HEK293 (cell line): Measurements from ENCODE around the gene ASF1B.

Source experiments
- CTCF ChIA-PET: fragments of 350-600 bp; formaldehyde crosslinking; extraction: SDS; loops from one replicate; lab custom pipeline; 2021; ENCODE audit warnings: antibody characterized with exemption; lab: Yijun Ruan, JAX
- POLR2A ChIA-PET: fragments of 300-600 bp; formaldehyde crosslinking; extraction: SDS; loops from one replicate; lab custom pipeline; 2020; ENCODE audit warnings: antibody characterized with exemption, inconsistent platforms; lab: Yijun Ruan, JAX
- H3K27ac ChIP-seq: fragments of 200-500 bp; sonication (Bioruptor generic); 2 replicates; pipeline ENCODE4 v1.5.1; 2014; ENCODE audit warnings: low read depth, low read length, control low read depth, inconsistent platforms; ENCODE audit errors: extremely low read depth
- H3K36me3 ChIP-seq, 2 experiments: fragments of 200-500 bp in 1 of 2; sonication (Bioruptor generic) in 1 of 2; 1 replicate in 1 of 2; 2 replicates in 1 of 2; pipeline ENCODE4 v1.5.1; 2014 to 2017; ENCODE audit warnings: inconsistent platforms in 2 of 2, low read length in 2 of 2; ENCODE audit not compliant: control insufficient read depth in 2 of 2, insufficient read depth in 1 of 2
- H3K4me1 ChIP-seq: fragments of 200-500 bp; sonication (Bioruptor generic); 2 replicates; pipeline ENCODE4 v1.5.1; 2014; ENCODE audit warnings: mild to moderate bottlenecking, low read length, inconsistent platforms; ENCODE audit not compliant: control insufficient read depth, insufficient read depth
- H3K4me3 ChIP-seq: 2 replicates; pipeline ENCODE4 v1.5.1; 2011; ENCODE audit warnings: low read depth, mild to moderate bottlenecking, control low read depth, low read length, moderate library complexity
- H3K9me3 ChIP-seq: fragments of 200-500 bp; sonication (Bioruptor generic); 2 replicates; pipeline ENCODE4 v1.5.1; 2014; ENCODE audit warnings: low read depth, low read length, inconsistent platforms; ENCODE audit not compliant: control insufficient read depth, insufficient read depth
- GLI4 ChIP-seq: fragments of 450-650 bp; formaldehyde crosslinking; IDR thresholded peaks from 2 replicates; pipeline ENCODE4 v1.5.1; 2016; ENCODE audit warnings: missing biosample characterization, missing genetic modification characterization
- IKZF3 ChIP-seq: fragments of 450-650 bp; IDR thresholded peaks from 2 replicates; pipeline ENCODE4 v1.5.0; 2018; ENCODE audit warnings: missing biosample characterization, mild to moderate bottlenecking, missing genetic modification characterization, moderate library complexity
- PRDM1 ChIP-seq: fragments of 450-650 bp; formaldehyde crosslinking; IDR thresholded peaks from 2 replicates; pipeline ENCODE4; 2016; ENCODE audit warnings: missing biosample characterization, missing genetic modification characterization
- ZFHX2 ChIP-seq: fragments of 450-650 bp; formaldehyde crosslinking; conservative IDR thresholded peaks from 2 replicates; pipeline ENCODE4 v1.5.1; 2016; ENCODE audit warnings: missing biosample characterization, missing genetic modification characterization
- ZNF2 ChIP-seq: fragments of 450-650 bp; formaldehyde crosslinking; IDR thresholded peaks from 2 replicates; pipeline ENCODE4 v1.5.1; 2016; ENCODE audit warnings: missing biosample characterization, missing genetic modification characterization
- ZNF324 ChIP-seq: fragments of 450-650 bp; formaldehyde crosslinking; IDR thresholded peaks from 2 replicates; pipeline ENCODE4 v1.5.1; 2016; ENCODE audit warnings: missing biosample characterization, missing genetic modification characterization
- ZNF366 ChIP-seq: fragments of 450-650 bp; formaldehyde crosslinking; conservative IDR thresholded peaks from 2 replicates; pipeline ENCODE4 v1.5.1; 2016; ENCODE audit warnings: missing biosample characterization, missing genetic modification characterization
- ZNF510 ChIP-seq: fragments of 450-650 bp; formaldehyde crosslinking; IDR thresholded peaks from 2 replicates; pipeline ENCODE4 v1.5.1; 2018; ENCODE audit warnings: mild to moderate bottlenecking, missing genetic modification characterization, missing biosample characterization; ENCODE audit not compliant: insufficient replicate concordance
- ZNF626 ChIP-seq: fragments of 450-650 bp; sonication (Bioruptor Pico); formaldehyde crosslinking; IDR thresholded peaks from 2 replicates; pipeline ENCODE4 v1.5.1; 2018; ENCODE audit warnings: missing biosample characterization, missing genetic modification characterization, inconsistent platforms
- ZNF654 ChIP-seq: fragments of 450-650 bp; formaldehyde crosslinking; IDR thresholded peaks from 2 replicates; pipeline ENCODE4 v1.5.1; 2016; ENCODE audit warnings: low read depth, missing biosample characterization, missing genetic modification characterization
- TF ChIP-seq, protein P1 (sequence below): sonication (generic); formaldehyde crosslinking; IDR thresholded peaks from 2 replicates; pipeline ENCODE4 v1.8.1; 2022; ENCODE audit warnings: mild to moderate bottlenecking, moderate library complexity, missing genetic modification reagents
- TF ChIP-seq, protein P2 (sequence below): fragments of 450-650 bp; formaldehyde crosslinking; IDR thresholded peaks from 2 replicates; pipeline ENCODE4 v1.5.1; 2017; ENCODE audit warnings: missing biosample characterization, missing genetic modification characterization
- TF ChIP-seq, protein P3 (sequence below): fragments of 450-650 bp; formaldehyde crosslinking; IDR thresholded peaks from 2 replicates; pipeline ENCODE4; 2016; ENCODE audit warnings: missing biosample characterization, missing genetic modification characterization
- TF ChIP-seq, protein P4 (sequence below): fragments of 450-650 bp; IDR thresholded peaks from 2 replicates; pipeline ENCODE4 v1.5.1; 2018; ENCODE audit warnings: missing biosample characterization, missing genetic modification characterization
- TF ChIP-seq, protein P5 (sequence below): fragments of 450-650 bp; formaldehyde crosslinking; IDR thresholded peaks from 2 replicates; pipeline ENCODE4 v1.5.1; 2016; ENCODE audit warnings: missing biosample characterization, missing genetic modification characterization
- TF ChIP-seq, protein P6 (sequence below): fragments of 450-650 bp; formaldehyde crosslinking; IDR thresholded peaks from 2 replicates; pipeline ENCODE4 v1.5.1; 2016; ENCODE audit warnings: missing biosample characterization, missing genetic modification characterization
- TF ChIP-seq, protein P7 (sequence below): fragments of 450-650 bp; formaldehyde crosslinking; IDR thresholded peaks from 2 replicates; pipeline ENCODE4 v1.5.1; 2016; ENCODE audit warnings: missing biosample characterization, missing genetic modification characterization

ASF1B gene

DNA sequence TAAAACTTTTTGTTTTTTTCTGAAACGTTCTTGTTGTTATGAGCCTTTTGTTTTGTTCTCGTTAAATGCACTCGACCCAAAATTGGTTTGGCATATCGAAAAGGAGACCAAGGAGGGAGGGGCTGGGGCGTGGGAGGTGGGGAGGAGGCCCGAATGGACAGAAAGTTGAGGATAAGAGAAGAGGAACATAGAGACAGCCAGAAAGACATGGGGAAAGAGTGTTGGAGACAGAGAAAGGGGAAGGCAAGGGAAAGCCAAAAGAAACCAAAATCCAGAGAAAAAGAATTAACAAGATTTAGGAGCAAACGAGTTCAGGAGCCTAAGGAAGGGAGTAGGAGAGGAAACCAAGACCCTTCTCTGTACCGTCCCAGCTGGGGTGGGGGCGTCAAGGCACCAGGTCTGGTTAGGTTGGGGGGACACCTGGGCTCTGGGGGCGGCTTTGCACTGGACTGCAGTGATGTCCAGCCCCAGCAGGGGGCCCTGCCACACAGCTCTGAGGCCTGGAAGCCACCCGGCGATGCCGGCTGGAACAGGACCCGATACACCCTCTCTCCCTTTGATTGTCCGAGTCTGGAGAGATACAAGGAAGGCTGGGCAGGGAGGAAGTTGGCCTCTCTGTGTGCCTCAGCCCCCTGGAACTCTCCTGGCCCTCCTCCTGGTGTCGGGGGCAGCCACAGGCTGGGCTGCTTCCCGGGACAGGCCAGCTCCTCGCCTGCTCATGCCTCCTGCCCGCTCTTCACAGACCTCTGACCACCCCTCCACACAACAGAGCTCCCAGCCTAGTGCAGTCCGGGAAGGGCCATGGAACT lies 11.6 kb upstream of the ASF1B start:
- no peaks in the 10 kb centered on the region for H3K9me3 ChIP-seq
- peaks cover 0 to 17% of the 10 kb centered on the region in 2 experiments; a peak in 2 of 3 replicates for H3K36me3 ChIP-seq
- H3K4me1 ChIP-seq = no peaks in the 10 kb centered on the region
- no peak overlapping the region for H3K27ac ChIP-seq
- TF ChIP-seq, protein P1, sequence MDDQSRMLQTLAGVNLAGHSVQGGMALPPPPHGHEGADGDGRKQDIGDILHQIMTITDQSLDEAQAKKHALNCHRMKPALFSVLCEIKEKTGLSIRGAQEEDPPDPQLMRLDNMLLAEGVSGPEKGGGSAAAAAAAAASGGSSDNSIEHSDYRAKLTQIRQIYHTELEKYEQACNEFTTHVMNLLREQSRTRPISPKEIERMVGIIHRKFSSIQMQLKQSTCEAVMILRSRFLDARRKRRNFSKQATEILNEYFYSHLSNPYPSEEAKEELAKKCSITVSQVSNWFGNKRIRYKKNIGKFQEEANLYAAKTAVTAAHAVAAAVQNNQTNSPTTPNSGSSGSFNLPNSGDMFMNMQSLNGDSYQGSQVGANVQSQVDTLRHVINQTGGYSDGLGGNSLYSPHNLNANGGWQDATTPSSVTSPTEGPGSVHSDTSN (CRISPR knock-in tag) = no peak
- TF ChIP-seq ZNF324 (tag by site-specific recombination) (no peak), ZNF510 (no peak), PRDM1 (tag by site-specific recombination) (peak; percentile 97), ZNF654 (peak; percentile 27), ZFHX2 (tag by site-specific recombination) (0 out of 2 replicates have a peak, but pooled peaks have one; percentile 19), ZNF366 (tag by site-specific recombination) (0 out of 2 replicates have a peak, but pooled peaks have one; percentile 34), IKZF3 (tag by site-specific recombination) (0 out of 2 replicates have a peak, but pooled peaks have one; percentile 14), ZNF2 (tag by site-specific recombination) (peak; percentile 63; the same call in 1 of the 2 replicates), GLI4 (tag by site-specific recombination) (no peak), ZNF626 (tag by site-specific recombination) (no peak)
- TF ChIP-seq, protein P2, sequence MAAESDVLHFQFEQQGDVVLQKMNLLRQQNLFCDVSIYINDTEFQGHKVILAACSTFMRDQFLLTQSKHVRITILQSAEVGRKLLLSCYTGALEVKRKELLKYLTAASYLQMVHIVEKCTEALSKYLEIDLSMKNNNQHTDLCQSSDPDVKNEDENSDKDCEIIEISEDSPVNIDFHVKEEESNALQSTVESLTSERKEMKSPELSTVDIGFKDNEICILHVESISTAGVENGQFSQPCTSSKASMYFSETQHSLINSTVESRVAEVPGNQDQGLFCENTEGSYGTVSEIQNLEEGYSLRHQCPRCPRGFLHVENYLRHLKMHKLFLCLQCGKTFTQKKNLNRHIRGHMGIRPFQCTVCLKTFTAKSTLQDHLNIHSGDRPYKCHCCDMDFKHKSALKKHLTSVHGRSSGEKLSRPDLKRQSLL = 0 out of 2 replicates have a peak, but pooled peaks have one; percentile 13
- TF ChIP-seq, protein P3, sequence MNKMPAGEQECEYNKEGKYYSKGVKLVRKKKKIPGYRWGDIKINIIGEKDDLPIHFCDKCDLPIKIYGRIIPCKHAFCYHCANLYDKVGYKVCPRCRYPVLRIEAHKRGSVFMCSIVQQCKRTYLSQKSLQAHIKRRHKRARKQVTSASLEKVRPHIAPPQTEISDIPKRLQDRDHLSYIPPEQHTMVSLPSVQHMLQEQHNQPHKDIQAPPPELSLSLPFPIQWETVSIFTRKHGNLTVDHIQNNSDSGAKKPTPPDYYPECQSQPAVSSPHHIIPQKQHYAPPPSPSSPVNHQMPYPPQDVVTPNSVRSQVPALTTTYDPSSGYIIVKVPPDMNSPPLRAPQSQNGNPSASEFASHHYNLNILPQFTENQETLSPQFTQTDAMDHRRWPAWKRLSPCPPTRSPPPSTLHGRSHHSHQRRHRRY (tag by site-specific recombination) = no peak
- TF ChIP-seq, protein P4, sequence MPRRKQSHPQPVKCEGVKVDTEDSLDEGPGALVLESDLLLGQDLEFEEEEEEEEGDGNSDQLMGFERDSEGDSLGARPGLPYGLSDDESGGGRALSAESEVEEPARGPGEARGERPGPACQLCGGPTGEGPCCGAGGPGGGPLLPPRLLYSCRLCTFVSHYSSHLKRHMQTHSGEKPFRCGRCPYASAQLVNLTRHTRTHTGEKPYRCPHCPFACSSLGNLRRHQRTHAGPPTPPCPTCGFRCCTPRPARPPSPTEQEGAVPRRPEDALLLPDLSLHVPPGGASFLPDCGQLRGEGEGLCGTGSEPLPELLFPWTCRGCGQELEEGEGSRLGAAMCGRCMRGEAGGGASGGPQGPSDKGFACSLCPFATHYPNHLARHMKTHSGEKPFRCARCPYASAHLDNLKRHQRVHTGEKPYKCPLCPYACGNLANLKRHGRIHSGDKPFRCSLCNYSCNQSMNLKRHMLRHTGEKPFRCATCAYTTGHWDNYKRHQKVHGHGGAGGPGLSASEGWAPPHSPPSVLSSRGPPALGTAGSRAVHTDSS (tag by site-specific recombination) = no peak
- TF ChIP-seq, protein P5, sequence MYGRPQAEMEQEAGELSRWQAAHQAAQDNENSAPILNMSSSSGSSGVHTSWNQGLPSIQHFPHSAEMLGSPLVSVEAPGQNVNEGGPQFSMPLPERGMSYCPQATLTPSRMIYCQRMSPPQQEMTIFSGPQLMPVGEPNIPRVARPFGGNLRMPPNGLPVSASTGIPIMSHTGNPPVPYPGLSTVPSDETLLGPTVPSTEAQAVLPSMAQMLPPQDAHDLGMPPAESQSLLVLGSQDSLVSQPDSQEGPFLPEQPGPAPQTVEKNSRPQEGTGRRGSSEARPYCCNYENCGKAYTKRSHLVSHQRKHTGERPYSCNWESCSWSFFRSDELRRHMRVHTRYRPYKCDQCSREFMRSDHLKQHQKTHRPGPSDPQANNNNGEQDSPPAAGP (tag by site-specific recombination) = no peak; the same call in 1 of the 2 replicates
- TF ChIP-seq, protein P6, sequence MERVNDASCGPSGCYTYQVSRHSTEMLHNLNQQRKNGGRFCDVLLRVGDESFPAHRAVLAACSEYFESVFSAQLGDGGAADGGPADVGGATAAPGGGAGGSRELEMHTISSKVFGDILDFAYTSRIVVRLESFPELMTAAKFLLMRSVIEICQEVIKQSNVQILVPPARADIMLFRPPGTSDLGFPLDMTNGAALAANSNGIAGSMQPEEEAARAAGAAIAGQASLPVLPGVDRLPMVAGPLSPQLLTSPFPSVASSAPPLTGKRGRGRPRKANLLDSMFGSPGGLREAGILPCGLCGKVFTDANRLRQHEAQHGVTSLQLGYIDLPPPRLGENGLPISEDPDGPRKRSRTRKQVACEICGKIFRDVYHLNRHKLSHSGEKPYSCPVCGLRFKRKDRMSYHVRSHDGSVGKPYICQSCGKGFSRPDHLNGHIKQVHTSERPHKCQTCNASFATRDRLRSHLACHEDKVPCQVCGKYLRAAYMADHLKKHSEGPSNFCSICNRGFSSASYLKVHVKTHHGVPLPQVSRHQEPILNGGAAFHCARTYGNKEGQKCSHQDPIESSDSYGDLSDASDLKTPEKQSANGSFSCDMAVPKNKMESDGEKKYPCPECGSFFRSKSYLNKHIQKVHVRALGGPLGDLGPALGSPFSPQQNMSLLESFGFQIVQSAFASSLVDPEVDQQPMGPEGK = peak; percentile 83
- TF ChIP-seq, protein P7, sequence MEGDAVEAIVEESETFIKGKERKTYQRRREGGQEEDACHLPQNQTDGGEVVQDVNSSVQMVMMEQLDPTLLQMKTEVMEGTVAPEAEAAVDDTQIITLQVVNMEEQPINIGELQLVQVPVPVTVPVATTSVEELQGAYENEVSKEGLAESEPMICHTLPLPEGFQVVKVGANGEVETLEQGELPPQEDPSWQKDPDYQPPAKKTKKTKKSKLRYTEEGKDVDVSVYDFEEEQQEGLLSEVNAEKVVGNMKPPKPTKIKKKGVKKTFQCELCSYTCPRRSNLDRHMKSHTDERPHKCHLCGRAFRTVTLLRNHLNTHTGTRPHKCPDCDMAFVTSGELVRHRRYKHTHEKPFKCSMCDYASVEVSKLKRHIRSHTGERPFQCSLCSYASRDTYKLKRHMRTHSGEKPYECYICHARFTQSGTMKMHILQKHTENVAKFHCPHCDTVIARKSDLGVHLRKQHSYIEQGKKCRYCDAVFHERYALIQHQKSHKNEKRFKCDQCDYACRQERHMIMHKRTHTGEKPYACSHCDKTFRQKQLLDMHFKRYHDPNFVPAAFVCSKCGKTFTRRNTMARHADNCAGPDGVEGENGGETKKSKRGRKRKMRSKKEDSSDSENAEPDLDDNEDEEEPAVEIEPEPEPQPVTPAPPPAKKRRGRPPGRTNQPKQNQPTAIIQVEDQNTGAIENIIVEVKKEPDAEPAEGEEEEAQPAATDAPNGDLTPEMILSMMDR (tag by site-specific recombination) = peak; percentile 66
- H3K4me3 ChIP-seq = no peak overlapping the region
- ChIA-PET POLR2A (interaction anchor here (0.6 to 1.6 kb wide), 3 partner anchors 11 to 201 kb away, joined by 3 to 14 read pairs (median 3); partner anchors contain the start of gene ASF1B), CTCF (interaction anchor here (0.6 to 3.7 kb wide), 9 partner anchors 11 to 793 kb away, joined by 3 to 26 read pairs (median 3); partner anchors contain the start of genes ASF1B and OR7C2)
